ENCODE data around the gene RSRC1.

The RSRC1 gene

DNA sequence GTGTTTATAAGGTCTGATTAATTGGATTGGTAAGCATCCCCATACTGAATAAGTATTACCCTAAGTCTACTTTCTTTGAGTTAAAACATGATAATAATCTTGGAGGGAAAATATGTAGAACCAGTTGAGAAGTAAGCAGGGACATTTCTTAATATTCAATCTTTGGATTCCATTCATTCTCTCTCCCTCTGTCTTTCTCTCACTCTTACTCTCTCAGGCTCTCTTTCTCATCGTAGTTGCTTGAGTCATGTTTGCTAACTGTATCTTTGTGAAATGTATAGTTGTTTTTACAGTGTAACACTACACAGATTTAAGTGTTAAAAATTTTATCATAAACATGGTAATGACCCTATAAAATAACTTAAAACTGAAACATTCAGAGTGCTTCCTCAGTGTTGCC lies 163.8 kb downstream of the RSRC1 start:
- no peak overlapping the region for H3K4me3 ChIP-seq (ENCODE audit: low read depth, low read length)
- no peak overlapping the region for H3K27ac ChIP-seq
- no peak overlapping the region for H2AFZ ChIP-seq
- H3K9ac ChIP-seq, result no peak overlapping the region
- H3K4me2 ChIP-seq (ENCODE audit: low read length), result no peak overlapping the region
- H3K27me3 ChIP-seq (ENCODE audit: control insufficient read depth, insufficient read depth, low read length), result no peaks in the 10 kb centered on the region
- no peaks in the 10 kb centered on the region for H3K4me1 ChIP-seq
- no peaks in the 10 kb centered on the region for H3K79me2 ChIP-seq
- H3K36me3 ChIP-seq (ENCODE audit: control insufficient read depth, insufficient read depth, low read length), result no peaks in the 10 kb centered on the region
- no peaks in the 10 kb centered on the region for H3K9me3 ChIP-seq (ENCODE audit: control insufficient read depth, low read length)
- TF ChIP-seq, protein P1, sequence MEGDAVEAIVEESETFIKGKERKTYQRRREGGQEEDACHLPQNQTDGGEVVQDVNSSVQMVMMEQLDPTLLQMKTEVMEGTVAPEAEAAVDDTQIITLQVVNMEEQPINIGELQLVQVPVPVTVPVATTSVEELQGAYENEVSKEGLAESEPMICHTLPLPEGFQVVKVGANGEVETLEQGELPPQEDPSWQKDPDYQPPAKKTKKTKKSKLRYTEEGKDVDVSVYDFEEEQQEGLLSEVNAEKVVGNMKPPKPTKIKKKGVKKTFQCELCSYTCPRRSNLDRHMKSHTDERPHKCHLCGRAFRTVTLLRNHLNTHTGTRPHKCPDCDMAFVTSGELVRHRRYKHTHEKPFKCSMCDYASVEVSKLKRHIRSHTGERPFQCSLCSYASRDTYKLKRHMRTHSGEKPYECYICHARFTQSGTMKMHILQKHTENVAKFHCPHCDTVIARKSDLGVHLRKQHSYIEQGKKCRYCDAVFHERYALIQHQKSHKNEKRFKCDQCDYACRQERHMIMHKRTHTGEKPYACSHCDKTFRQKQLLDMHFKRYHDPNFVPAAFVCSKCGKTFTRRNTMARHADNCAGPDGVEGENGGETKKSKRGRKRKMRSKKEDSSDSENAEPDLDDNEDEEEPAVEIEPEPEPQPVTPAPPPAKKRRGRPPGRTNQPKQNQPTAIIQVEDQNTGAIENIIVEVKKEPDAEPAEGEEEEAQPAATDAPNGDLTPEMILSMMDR (IDR thresholded peaks at IDR 0.05), result no peak

DNA sequence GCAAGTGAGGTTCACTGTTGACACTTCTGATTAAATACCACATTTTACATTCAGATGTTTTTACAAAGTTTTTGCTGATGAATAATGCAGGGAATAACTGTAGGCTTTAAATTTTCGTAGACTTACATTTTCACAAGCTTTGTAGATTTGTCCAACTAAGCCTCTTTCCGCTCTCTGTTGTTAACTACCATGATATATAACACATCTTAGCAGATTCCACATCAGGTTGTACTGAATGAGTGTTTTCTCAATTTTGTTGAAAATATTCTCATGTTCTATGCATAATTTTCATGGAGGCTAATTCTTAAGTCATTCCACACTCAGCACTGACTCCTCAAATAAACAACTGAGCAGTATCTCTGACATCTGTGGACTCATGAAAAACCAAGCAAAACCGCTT lies 168.3 kb downstream of the RSRC1 start:
- no peaks in the 10 kb centered on the region for H3K9me3 ChIP-seq (ENCODE audit: control insufficient read depth, low read length)
- H3K36me3 ChIP-seq (ENCODE audit: control insufficient read depth, insufficient read depth, low read length), result no peaks in the 10 kb centered on the region

DNA sequence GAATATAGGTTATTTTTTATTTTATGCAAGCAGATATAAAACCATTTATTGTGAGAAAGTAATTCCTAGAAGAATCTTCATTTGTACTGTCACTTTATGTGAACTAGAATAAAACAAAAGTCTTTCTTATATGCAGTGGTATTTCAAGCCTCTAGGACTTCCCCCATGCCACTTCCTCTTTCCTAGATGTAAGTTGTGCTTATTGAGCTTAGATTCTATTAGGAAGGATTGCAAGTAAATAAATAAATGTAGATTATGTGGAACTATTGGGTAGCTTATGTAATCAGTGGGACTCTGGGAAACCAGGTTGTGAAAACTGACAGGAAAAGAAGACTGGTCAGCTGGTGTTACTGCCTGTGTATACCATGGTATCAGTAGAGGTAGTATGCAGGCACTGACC lies 169.7 kb downstream of the RSRC1 start:
- H3K4me1 ChIP-seq, result no peaks in the 10 kb centered on the region
- no peak overlapping the region for H3K4me2 ChIP-seq (ENCODE audit: low read length)
- no peaks in the 10 kb centered on the region for H3K27me3 ChIP-seq (ENCODE audit: control insufficient read depth, insufficient read depth, low read length)
- H3K36me3 ChIP-seq (ENCODE audit: control insufficient read depth, insufficient read depth, low read length), result no peaks in the 10 kb centered on the region
- no peaks in the 10 kb centered on the region for H3K9me3 ChIP-seq (ENCODE audit: control insufficient read depth, low read length)
- H3K4me3 ChIP-seq (ENCODE audit: low read depth, low read length), result no peak overlapping the region
- no peak overlapping the region for H2AFZ ChIP-seq
- TF ChIP-seq, protein P1 (IDR thresholded peaks at IDR 0.05), result no peak
- no peak overlapping the region for H3K27ac ChIP-seq
- H3K79me2 ChIP-seq, result no peaks in the 10 kb centered on the region
- H3K9ac ChIP-seq, result no peak overlapping the region

More for the DNA sequence above, 168.3 kb downstream of the RSRC1 start:
- no peak overlapping the region for H3K4me2 ChIP-seq (ENCODE audit: low read length)
- H2AFZ ChIP-seq, result no peak overlapping the region
- no peak overlapping the region for H3K9ac ChIP-seq
- H3K27me3 ChIP-seq (ENCODE audit: control insufficient read depth, insufficient read depth, low read length), result no peaks in the 10 kb centered on the region
- no peaks in the 10 kb centered on the region for H3K79me2 ChIP-seq
- H3K27ac ChIP-seq, result no peak overlapping the region
- TF ChIP-seq, protein P1 (IDR thresholded peaks at IDR 0.05), result no peak
- no peak overlapping the region for H3K4me3 ChIP-seq (ENCODE audit: low read depth, low read length)
- no peaks in the 10 kb centered on the region for H3K4me1 ChIP-seq

DNA sequence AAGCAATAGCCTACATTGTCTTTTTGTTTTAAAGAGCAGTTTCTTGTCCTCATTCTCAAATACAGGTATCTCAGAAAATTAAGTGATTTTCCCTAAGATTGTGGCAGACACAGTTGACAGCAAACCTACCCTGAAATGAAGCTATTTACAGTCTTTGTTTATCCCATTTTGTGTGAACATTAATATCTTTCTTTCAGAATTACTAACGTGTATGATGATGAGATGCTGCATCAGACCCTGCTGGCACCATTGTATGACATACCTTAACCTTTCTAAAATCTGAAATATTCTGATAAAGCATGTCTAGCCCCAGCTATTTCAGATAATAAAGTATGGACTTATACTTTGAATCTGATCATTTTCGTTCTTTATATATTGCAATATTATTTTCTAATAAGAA lies 185.9 kb downstream of the RSRC1 start:
- no peak overlapping the region for H3K4me2 ChIP-seq (ENCODE audit: low read length)

DNA sequence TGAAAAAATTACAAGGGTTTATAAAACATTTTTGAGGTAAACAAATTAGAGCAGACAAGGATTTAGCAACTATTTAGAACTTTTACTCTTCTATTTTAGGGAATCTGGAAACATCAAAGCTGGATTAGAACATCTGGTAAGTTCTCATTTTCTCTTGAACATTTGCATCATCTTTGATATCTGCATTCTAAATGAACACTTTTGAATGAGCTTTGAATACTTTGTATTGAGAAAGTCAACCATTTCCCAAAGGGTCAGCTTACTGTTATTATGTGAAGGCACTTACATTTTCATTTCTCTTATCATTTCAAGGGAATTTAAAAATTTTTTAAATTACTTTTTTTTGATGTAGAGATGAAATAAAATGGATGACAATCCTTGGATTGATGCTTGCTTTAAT lies 188.1 kb downstream of the RSRC1 start:
- no peaks in the 10 kb centered on the region for H3K79me2 ChIP-seq
- TF ChIP-seq, protein P1 (IDR thresholded peaks at IDR 0.05), result no peak
- H3K9ac ChIP-seq, result no peak overlapping the region
- no peaks in the 10 kb centered on the region for H3K4me1 ChIP-seq
- no peak overlapping the region for H3K4me2 ChIP-seq (ENCODE audit: low read length)
- no peaks in the 10 kb centered on the region for H3K27me3 ChIP-seq (ENCODE audit: control insufficient read depth, insufficient read depth, low read length)
- H3K9me3 ChIP-seq (ENCODE audit: control insufficient read depth, low read length), result no peaks in the 10 kb centered on the region
- H3K4me3 ChIP-seq (ENCODE audit: low read depth, low read length), result no peak overlapping the region
- no peak overlapping the region for H2AFZ ChIP-seq
- no peaks in the 10 kb centered on the region for H3K36me3 ChIP-seq (ENCODE audit: control insufficient read depth, insufficient read depth, low read length)
- H3K27ac ChIP-seq, result no peak overlapping the region

More for the DNA sequence above, 185.9 kb downstream of the RSRC1 start:
- no peak overlapping the region for H2AFZ ChIP-seq
- no peak overlapping the region for H3K9ac ChIP-seq
- TF ChIP-seq, protein P1 (IDR thresholded peaks at IDR 0.05), result no peak
- no peak overlapping the region for H3K4me3 ChIP-seq (ENCODE audit: low read depth, low read length)
- no peak overlapping the region for H3K27ac ChIP-seq
- no peaks in the 10 kb centered on the region for H3K4me1 ChIP-seq
- no peaks in the 10 kb centered on the region for H3K36me3 ChIP-seq (ENCODE audit: control insufficient read depth, insufficient read depth, low read length)
- no peaks in the 10 kb centered on the region for H3K79me2 ChIP-seq
- H3K27me3 ChIP-seq (ENCODE audit: control insufficient read depth, insufficient read depth, low read length), result no peaks in the 10 kb centered on the region
- H3K9me3 ChIP-seq (ENCODE audit: control insufficient read depth, low read length), result no peaks in the 10 kb centered on the region

Data from parathyroid adenoma (tissue), 2 donors.